ENCODE results near the gene ARHGAP26. TPM values are rescaled to one million over a fixed set of nuclear protein-coding genes. Genes with fewer than 3 reads are reported as not detected.

ARHGAP26 gene, protein sequence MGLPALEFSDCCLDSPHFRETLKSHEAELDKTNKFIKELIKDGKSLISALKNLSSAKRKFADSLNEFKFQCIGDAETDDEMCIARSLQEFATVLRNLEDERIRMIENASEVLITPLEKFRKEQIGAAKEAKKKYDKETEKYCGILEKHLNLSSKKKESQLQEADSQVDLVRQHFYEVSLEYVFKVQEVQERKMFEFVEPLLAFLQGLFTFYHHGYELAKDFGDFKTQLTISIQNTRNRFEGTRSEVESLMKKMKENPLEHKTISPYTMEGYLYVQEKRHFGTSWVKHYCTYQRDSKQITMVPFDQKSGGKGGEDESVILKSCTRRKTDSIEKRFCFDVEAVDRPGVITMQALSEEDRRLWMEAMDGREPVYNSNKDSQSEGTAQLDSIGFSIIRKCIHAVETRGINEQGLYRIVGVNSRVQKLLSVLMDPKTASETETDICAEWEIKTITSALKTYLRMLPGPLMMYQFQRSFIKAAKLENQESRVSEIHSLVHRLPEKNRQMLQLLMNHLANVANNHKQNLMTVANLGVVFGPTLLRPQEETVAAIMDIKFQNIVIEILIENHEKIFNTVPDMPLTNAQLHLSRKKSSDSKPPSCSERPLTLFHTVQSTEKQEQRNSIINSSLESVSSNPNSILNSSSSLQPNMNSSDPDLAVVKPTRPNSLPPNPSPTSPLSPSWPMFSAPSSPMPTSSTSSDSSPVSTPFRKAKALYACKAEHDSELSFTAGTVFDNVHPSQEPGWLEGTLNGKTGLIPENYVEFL
- total RNA-seq = 10 to 100 TPM; 24.0 to 24.3 TPM

DNA sequence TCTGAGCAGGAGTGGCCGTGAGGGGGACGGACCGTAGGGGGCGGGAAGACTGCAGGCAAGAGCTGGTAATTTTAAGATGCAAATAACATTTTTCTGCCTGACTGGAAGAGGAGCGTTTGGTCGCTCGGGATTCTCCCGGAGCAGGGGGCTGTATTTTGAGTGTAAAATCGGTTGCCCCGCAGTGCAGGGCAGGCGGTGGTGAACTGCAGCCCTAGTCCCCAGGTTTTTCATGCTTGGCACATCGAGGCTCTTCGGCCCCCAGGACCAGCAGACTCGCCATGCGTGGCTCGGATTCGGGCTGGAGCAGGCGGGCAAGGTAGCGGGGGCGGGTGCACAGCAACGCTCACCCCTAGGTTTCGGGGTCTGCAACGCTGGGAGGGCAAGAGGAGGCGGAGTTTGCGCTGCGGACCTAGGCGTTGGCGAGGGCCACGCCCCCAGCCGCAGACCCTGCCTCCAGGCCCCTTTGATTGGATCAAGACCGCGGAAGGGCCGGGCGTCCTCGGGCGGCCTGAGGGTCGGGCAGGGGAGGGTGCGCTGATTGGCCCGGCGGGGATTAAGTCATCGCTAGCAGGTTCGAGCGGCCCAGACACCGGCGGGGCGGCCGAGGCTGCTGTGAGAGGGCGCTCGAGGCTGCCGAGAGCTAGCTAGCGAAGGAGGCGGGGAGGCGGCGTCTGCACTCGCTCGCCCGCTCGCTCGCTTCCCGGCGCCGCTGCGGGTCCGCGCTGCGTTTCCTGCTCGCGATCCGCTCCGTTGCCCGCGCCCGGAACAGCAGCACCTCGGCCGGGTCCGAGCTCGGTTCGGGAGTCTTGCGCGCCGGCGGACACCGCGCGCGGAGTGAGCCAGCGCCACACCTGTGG, at the start of gene ARHGAP26:
ARHGAP26 (plus strand) TSS at position 585 of the 857 bp plus-strand sequence. CDS start 385 bp downstream, outside the sequence.
- ATAC-seq (replicated peaks in 1 of 2) = peak; percentile 92
- Mint-ChIP-seq H3K27me3 (ENCODE audit: low read depth) (no peaks in the 10 kb centered on the region), H3K36me3 (ENCODE audit: insufficient read depth in 2 of 2) (no peaks in the 10 kb centered on the region), H3K9me3 (no peaks in the 10 kb centered on the region), H3K4me3 (peak within 1 kb of the TSS; percentile 84 to 89), H3K4me1 (ENCODE audit: low read depth) (peaks cover 42% of the 10 kb centered on the region), H3K27ac (peak within 1 kb of the TSS; percentile 44)
- DNase-seq = peak; percentile 96 to 97

DNA sequence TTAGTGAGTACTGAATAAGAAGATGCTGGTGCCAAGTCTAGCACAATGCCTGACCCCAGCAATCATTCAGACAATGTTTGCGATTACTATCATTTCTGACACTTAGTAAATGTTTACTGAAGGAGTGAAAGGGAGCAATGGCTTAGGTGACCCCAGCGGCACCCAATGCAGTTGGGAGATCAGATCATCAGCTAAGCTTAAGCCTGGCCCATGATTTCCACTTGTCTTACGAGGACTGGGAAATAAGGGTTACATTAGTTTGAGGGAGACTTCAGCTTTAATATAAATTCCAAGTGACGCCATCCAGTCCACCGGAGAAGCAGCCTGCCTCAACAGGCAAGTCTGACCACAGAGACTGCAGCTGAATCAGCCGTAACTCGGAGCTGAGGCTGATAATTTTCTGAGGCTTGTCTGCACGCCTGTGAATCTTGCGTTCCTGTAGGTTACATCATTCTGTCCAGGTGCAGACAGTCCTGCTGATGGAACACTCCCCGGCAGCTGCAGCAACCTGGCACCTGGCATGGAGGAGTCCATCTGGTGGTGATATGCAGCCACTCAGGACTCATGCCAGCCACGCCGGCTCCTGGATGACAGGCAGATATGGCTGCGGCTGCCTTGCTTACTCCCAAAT, 49.4 kb upstream of the ARHGAP26 start:
- ATAC-seq (replicated peaks in 1 of 2) = no peak
- Mint-ChIP-seq H3K4me3 (no peak overlapping the region), H3K9me3 (peaks cover 0 to 2% of the 10 kb centered on the region in 2 donors), H3K36me3 (ENCODE audit: insufficient read depth in 2 of 2) (no peaks in the 10 kb centered on the region), H3K4me1 (ENCODE audit: low read depth) (peaks cover 5% of the 10 kb centered on the region), H3K27ac (no peak overlapping the region), H3K27me3 (ENCODE audit: low read depth) (peaks cover 18% of the 10 kb centered on the region)
- no peak for DNase-seq

DNA sequence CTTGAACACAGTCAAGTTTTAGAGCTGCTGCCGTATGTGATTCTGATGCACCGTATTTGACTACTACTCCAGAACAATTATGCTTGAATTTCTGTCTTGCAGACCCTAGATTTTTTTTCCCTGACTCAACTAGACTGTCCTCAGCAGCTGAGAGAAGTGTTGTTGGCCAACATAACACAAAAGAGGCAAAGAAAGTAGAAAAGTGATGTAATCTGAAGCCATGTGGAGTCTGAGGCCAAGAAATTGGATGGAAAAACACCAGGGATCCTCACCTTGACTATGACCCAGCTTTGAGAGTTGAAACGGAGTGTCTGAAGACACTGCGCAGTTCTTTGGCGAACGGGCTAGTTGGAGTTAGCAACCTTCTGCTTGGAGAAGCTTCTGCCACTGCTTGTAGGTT, 48.0 kb upstream of the ARHGAP26 start:
- H3K9me3 Mint-ChIP-seq = peaks cover 0 to 2% of the 10 kb centered on the region in 2 donors
- no peak overlapping the region for H3K27ac Mint-ChIP-seq
- peaks cover 19% of the 10 kb centered on the region for H3K4me1 Mint-ChIP-seq (ENCODE audit: low read depth)
- no peaks in the 10 kb centered on the region for H3K36me3 Mint-ChIP-seq (ENCODE audit: insufficient read depth in 2 of 2)
- no peak for DNase-seq
- ATAC-seq (replicated peaks in 1 of 2) = no peak
- H3K4me3 Mint-ChIP-seq = no peak overlapping the region
- peaks cover 11% of the 10 kb centered on the region for H3K27me3 Mint-ChIP-seq (ENCODE audit: low read depth)

DNA sequence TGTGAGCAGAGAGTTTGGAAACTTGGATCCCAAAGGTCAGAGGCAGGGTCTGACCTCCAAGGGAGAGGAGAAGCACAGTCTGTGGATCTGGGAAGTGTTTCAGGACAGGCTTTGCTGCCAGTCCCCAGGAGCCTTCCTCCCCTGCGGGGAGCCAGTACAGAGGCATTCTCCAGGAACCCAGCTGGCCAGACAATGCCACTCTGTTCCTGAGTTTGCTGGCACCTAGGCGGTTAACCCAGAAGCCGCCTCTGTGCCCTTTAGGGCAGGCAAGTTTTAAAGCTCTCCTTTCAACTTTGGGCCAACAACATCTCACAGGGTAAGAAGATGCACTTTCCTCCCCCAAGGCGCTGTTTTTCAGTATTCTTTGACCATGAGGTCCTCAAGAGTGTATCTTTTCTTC, 47.3 kb upstream of the ARHGAP26 start:
- DNase-seq (no peak), ATAC-seq (replicated peaks in 1 of 2) (no peak)
- H3K27ac Mint-ChIP-seq = no peak overlapping the region
- H3K36me3 Mint-ChIP-seq (ENCODE audit: insufficient read depth in 2 of 2) = no peaks in the 10 kb centered on the region
- peaks cover 9% of the 10 kb centered on the region for H3K27me3 Mint-ChIP-seq (ENCODE audit: low read depth)
- H3K4me3 Mint-ChIP-seq = no peak overlapping the region
- peaks cover 19% of the 10 kb centered on the region for H3K4me1 Mint-ChIP-seq (ENCODE audit: low read depth)
- peaks cover 0 to 2% of the 10 kb centered on the region in 2 donors for H3K9me3 Mint-ChIP-seq

DNA sequence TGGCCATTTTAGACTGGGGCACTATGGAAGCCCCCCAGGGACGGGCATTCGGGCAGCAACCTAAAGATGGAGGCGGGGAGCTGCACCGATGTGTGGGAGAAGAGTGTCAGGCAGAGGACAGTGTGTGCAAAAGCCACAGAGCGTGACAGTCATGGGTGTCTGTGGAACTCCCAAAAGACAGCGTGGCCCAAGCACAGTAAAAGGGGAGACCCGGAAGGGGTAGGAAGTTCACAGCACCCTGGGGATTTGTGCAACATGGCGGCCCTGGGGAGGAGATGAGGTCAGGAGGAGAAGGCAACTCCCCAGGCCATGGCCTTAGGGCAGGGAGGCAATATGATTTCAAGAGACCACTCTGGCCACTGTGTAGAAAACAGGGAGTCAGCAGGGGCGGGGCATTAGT, 45.4 kb upstream of the ARHGAP26 start:
- H3K27ac Mint-ChIP-seq = no peak overlapping the region

DNA sequence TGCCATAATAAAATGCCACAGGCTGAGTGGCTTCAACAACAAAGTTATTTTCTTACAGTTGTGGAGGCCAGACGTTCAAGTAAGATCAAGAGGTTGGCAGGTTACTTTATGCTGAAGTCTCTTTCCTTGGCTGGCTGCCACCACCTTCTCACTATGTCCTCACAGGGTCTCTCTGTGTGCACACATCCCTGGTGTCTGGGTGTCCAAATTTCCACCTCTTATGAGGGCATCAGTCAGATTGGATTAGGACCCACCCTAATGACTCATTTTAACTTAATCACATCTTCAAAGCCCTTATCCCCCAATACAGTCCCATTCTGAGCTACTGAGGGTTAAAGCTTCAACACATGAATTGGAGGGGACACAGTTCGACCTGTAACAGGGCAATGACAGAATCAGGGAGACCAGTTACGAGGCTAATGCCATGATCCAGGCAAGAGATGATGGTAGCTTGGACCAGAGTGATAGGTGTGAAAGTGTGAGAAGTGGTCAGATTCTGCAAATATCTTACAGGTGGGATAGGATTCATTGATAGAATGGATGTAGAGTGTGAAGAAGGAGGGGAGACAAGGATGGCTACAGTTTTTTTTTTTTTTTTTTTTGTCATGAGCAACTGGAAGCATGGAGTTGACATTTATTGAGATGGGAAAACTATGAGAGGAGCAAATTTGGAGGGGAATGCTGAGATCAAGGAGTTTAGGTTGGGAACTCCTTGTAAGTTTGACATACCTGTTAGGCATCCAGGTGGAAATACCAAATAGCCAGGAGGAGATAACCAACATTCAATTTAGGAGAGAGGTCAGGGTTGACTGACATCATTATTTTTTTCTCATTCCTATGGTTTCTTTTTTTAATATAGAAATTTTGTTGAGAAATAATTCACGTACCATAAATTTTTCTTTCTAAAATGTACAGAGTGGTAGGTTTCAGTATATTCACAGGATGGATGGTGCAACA, 44.7 kb upstream of the ARHGAP26 start:
- Mint-ChIP-seq H3K27me3 (ENCODE audit: low read depth) (no peaks in the 10 kb centered on the region), H3K36me3 (ENCODE audit: insufficient read depth in 2 of 2) (no peaks in the 10 kb centered on the region), H3K4me1 (ENCODE audit: low read depth) (peaks cover 19% of the 10 kb centered on the region), H3K4me3 (no peak overlapping the region), H3K27ac (peak overlapping the region; percentile 98), H3K9me3 (peaks cover 0 to 2% of the 10 kb centered on the region in 2 donors)
- ATAC-seq (replicated peaks in 1 of 2) = no peak
- no peak for DNase-seq

More for the DNA sequence above, 45.4 kb upstream of the ARHGAP26 start:
- no peaks in the 10 kb centered on the region for H3K27me3 Mint-ChIP-seq (ENCODE audit: low read depth)
- peaks cover 19% of the 10 kb centered on the region for H3K4me1 Mint-ChIP-seq (ENCODE audit: low read depth)
- no peaks in the 10 kb centered on the region for H3K36me3 Mint-ChIP-seq (ENCODE audit: insufficient read depth in 2 of 2)
- DNase-seq = no peak
- H3K9me3 Mint-ChIP-seq = peaks cover 0 to 2% of the 10 kb centered on the region in 2 donors
- ATAC-seq (replicated peaks in 1 of 2) = no peak
- no peak overlapping the region for H3K4me3 Mint-ChIP-seq

DNA sequence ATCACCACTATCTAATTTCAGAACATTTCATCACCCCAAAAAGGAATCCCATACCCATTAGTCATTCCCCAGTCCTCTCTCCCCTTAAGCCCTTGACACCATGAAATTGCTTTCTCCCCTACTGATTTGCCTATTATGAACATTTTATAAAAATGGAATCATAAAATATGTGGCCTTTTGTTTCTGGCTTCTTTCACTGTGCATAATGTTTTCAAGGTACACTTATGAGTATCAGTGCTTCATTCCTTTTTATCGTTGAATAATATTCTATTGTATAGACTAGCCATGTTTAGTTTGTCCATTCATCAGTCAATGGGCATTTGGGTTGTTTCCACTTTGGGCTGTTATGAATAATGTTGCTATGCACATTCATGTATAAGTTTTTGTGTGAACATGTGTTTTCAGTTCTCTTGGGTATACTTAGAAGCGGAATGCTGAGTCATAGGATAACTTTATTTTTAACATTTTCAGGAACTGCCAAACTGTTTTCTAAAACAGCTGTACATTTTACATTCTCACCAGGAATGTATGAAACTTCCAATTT, 43.9 kb upstream of the ARHGAP26 start:
- Mint-ChIP-seq H3K4me3 (peak overlapping the region in 1 of 2 donors; percentile 50), H3K4me1 (ENCODE audit: low read depth) (peaks cover 19% of the 10 kb centered on the region), H3K9me3 (peaks cover 0 to 2% of the 10 kb centered on the region in 2 donors), H3K36me3 (ENCODE audit: insufficient read depth in 2 of 2) (no peaks in the 10 kb centered on the region), H3K27ac (peak overlapping the region; percentile 98), H3K27me3 (ENCODE audit: low read depth) (no peaks in the 10 kb centered on the region)
- DNase-seq (no peak), ATAC-seq (replicated peaks in 1 of 2) (peak; percentile 80 to 84)

DNA sequence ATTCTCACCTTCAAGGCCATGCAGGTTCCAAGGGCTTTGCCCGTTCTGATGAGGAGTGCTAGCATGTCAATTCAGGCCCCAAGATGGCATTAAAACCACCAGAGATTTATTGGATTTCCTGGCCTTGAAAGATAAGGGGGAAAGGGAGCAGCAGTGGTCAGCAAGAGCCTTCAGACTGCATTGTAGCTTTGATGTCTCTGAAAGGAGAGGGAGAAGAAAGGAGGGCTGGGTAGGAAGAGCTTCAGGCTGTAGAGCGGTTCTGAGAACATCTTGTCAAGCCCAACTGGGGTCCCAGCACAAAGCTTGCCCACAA, 42.5 kb upstream of the ARHGAP26 start:
- peaks cover 0 to 2% of the 10 kb centered on the region in 2 donors for H3K9me3 Mint-ChIP-seq
- H3K4me1 Mint-ChIP-seq (ENCODE audit: low read depth) = peaks cover 19% of the 10 kb centered on the region
- H3K36me3 Mint-ChIP-seq (ENCODE audit: insufficient read depth in 2 of 2) = no peaks in the 10 kb centered on the region
- H3K27me3 Mint-ChIP-seq (ENCODE audit: low read depth) = no peaks in the 10 kb centered on the region
- no peak overlapping the region for H3K4me3 Mint-ChIP-seq
- no peak overlapping the region for H3K27ac Mint-ChIP-seq
- ATAC-seq (replicated peaks in 1 of 2) (no peak), DNase-seq (no peak)

DNA sequence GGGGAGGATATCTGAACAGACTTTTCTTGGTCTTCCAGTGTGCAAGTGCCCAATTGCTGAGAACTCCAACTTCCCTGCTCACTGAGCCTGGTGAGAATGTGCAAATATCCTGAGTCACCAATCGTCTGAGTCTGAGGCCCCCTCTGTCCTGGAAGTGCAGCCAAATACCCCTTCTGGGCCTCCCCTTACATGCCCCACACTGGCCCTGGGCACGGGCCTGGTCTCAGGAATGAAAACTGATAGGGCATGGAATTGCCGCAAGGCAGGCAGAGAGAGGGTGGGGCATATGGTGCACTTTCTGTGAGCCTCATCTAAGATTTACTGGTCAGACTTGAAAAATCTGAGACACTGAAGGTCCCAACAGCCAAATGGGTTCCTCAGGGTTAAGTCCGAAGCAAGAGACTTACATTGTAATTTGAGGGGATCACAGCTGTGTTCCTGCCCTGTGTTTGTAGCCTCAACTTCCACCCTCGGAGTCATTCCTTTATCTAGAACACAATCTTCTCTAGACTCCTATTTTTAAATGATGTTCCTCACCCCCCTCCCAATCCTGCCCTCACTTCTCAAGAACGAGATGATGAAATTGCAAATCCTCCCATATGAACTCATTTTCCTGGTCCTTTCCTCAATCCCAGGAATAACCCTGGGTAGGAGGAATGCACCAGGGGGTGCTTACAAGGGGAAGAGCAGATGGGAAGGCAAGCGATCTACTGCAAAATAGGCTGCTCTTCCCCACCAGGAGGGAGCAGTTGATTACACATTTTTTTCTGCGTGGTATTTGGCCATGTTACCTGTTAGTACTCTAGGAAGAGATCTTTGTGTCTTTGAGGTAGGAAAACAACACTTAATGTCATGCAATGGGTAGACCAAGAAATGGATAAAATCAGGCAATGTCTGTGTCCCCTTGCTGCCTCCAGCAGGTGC, 34.6 kb upstream of the ARHGAP26 start:
- no peaks in the 10 kb centered on the region for H3K9me3 Mint-ChIP-seq
- no peaks in the 10 kb centered on the region for H3K36me3 Mint-ChIP-seq (ENCODE audit: insufficient read depth in 2 of 2)
- peaks cover 12% of the 10 kb centered on the region for H3K4me1 Mint-ChIP-seq (ENCODE audit: low read depth)
- no peak for ATAC-seq (replicated peaks in 1 of 2)
- DNase-seq = no peak
- H3K27me3 Mint-ChIP-seq (ENCODE audit: low read depth) = no peaks in the 10 kb centered on the region
- no peak overlapping the region for H3K4me3 Mint-ChIP-seq
- H3K27ac Mint-ChIP-seq = no peak overlapping the region

DNA sequence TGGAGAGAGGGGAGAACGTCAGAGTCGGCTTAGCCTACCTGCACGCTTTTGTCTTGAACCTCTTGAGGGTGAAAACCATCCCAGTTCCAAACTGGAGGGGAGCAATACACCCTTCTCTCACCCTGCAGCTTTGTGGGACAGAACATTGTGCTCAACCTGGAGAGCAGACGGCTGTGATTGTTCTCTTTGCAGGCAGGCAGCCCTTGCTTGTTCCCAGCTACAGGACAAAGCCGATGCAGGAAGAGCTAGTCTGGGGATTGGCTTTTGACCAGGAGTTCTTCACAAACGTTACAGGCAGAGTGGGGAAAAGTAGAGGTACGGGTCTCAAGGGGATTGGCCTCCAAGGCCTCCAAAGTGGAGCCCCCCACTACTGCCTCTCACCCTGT, 33.9 kb upstream of the ARHGAP26 start:
- DNase-seq (no peak), ATAC-seq (replicated peaks in 1 of 2) (no peak)
- H3K4me1 Mint-ChIP-seq (ENCODE audit: low read depth) = peaks cover 12% of the 10 kb centered on the region
- no peaks in the 10 kb centered on the region for H3K27me3 Mint-ChIP-seq (ENCODE audit: low read depth)
- no peak overlapping the region for H3K4me3 Mint-ChIP-seq
- H3K9me3 Mint-ChIP-seq = no peaks in the 10 kb centered on the region
- H3K36me3 Mint-ChIP-seq (ENCODE audit: insufficient read depth in 2 of 2) = no peaks in the 10 kb centered on the region
- H3K27ac Mint-ChIP-seq = no peak overlapping the region

DNA sequence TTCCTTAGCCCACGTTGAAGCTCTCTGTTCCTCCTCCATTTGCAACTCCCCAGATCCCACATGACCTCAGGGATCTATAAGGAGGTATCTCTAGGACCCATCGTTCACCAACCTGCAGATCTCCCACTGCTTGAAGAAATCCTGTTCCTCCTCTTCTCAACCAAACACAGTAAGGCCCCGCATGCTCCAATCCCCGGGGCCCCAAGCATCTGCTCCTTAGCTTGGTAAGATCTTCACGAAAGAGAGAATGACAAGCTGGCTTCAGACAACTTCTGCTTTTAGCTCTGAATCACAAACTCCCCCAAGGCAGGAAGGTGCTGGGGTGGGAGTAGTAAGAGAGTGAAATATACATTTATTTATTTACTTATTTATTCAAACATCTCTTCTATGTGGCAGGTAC, 33.0 kb upstream of the ARHGAP26 start:
- DNase-seq (no peak), ATAC-seq (replicated peaks in 1 of 2) (no peak)
- Mint-ChIP-seq H3K27me3 (ENCODE audit: low read depth) (no peaks in the 10 kb centered on the region), H3K27ac (no peak overlapping the region), H3K4me3 (no peak overlapping the region), H3K9me3 (no peaks in the 10 kb centered on the region), H3K36me3 (ENCODE audit: insufficient read depth in 2 of 2) (no peaks in the 10 kb centered on the region), H3K4me1 (ENCODE audit: low read depth) (peaks cover 12% of the 10 kb centered on the region)

All from activated T-cell treated with anti-CD3 and anti-CD28 coated beads, Interleukin-2, amount 50 U/mL, for 72 hours (primary cell).